ENCODE data around the gene SUZ12.
A peak's percentile ranks its signal among the peaks of the same experiment; 100 is the strongest.
"Not testable (repeated sequence)": the region's sequence is repeated elsewhere in the genome, so short reads cannot be mapped to it uniquely, and the experiment has no call there.

The SUZ12 gene

GRCh38 chr17:31936615-31937609 is at the start of gene SUZ12:
TSS of gene SUZ12 (plus strand) at chr17:31937007. CDS start at chr17:31937247, 240 bp downstream.
- DNase-seq (ENCODE audit: low spot score), result peak; percentile 53

GRCh38 chr17:31888124-31888523 is 48.7 kb upstream of the SUZ12 start:
- no peak for DNase-seq (ENCODE audit: low spot score)

GRCh38 chr17:31900877-31901276 is 35.9 kb upstream of the SUZ12 start:
- no peak for DNase-seq (ENCODE audit: low spot score)

- no peak for DNase-seq (ENCODE audit: low spot score)
Observed at GRCh38 chr17:31902693-31903092, 34.1 kb upstream of the SUZ12 start.

- no peak for DNase-seq (ENCODE audit: low spot score)
Observed at GRCh38 chr17:31903401-31903800, 33.4 kb upstream of the SUZ12 start.

GRCh38 chr17:31907342-31907962 is 29.4 kb upstream of the SUZ12 start:
- no peak for DNase-seq (ENCODE audit: low spot score)

- no peak for DNase-seq (ENCODE audit: low spot score)
Observed at GRCh38 chr17:31908386-31908785, 28.4 kb upstream of the SUZ12 start.

- not testable (repeated sequence) for DNase-seq (ENCODE audit: low spot score)
Observed at GRCh38 chr17:31912705-31913104, 24.1 kb upstream of the SUZ12 start.

GRCh38 chr17:31915456-31916100 is 21.2 kb upstream of the SUZ12 start:
- DNase-seq (ENCODE audit: low spot score), result no peak

- no peak for DNase-seq (ENCODE audit: low spot score)
Observed at GRCh38 chr17:31916491-31917064, 20.2 kb upstream of the SUZ12 start.

- no peak for DNase-seq (ENCODE audit: low spot score)
Observed at GRCh38 chr17:31917065-31917529, 19.7 kb upstream of the SUZ12 start.

- DNase-seq (ENCODE audit: low spot score), result not testable (repeated sequence)
Observed at GRCh38 chr17:31917721-31918120, 19.1 kb upstream of the SUZ12 start.

- DNase-seq (ENCODE audit: low spot score), result no peak
Observed at GRCh38 chr17:31918701-31919128, 18.1 kb upstream of the SUZ12 start.

GRCh38 chr17:31919802-31920525 is 16.8 kb upstream of the SUZ12 start:
- peak; percentile 74 for DNase-seq (ENCODE audit: low spot score)

GRCh38 chr17:31926100-31926729 is 10.6 kb upstream of the SUZ12 start:
- no peak for DNase-seq (ENCODE audit: low spot score)

- no peak for DNase-seq (ENCODE audit: low spot score)
Observed at GRCh38 chr17:31931756-31932155, 5.1 kb upstream of the SUZ12 start.

- DNase-seq (ENCODE audit: low spot score), result no peak
Observed at GRCh38 chr17:31935512-31935911, 1.3 kb upstream of the SUZ12 start.

GRCh38 chr17:31937926-31938641 is 1.3 kb downstream of the SUZ12 start:
- DNase-seq (ENCODE audit: low spot score), result not testable (repeated sequence)

- not testable (repeated sequence) for DNase-seq (ENCODE audit: low spot score)
Observed at GRCh38 chr17:31941916-31942315, 5.1 kb downstream of the SUZ12 start.

GRCh38 chr17:31942396-31942795 is 5.6 kb downstream of the SUZ12 start:
- DNase-seq (ENCODE audit: low spot score), result not testable (repeated sequence)

All from hepatic stellate cell (primary cell).